Keratinocyte (primary cell): ENCODE data around the gene ANKRD30B.

Experiments used
- EZH2 ChIP-seq: IDR thresholded peaks from one replicate; pipeline ENCODE4 v1.6.1; 2012; ENCODE audit warnings: inconsistent platforms, mild to moderate bottlenecking, low read length, moderate library complexity
- TF ChIP-seq, protein P1 (sequence below), 3 experiments: IDR thresholded peaks in 1 of 3; conservative IDR thresholded peaks in 1 of 3; optimal IDR thresholded peaks in 1 of 3; 2 replicates in 2 of 3; 3 replicates in 1 of 3; pipeline versions ENCODE3 to v1.5.1; 2011; ENCODE audit warnings: low read length in 3 of 3, mild to moderate bottlenecking in 3 of 3, moderate library complexity in 2 of 3, control low read depth in 1 of 3, inconsistent platforms in 1 of 3; ENCODE audit not compliant: insufficient read depth in 2 of 3; ENCODE audit errors: extremely low read depth in 1 of 3

DNA sequence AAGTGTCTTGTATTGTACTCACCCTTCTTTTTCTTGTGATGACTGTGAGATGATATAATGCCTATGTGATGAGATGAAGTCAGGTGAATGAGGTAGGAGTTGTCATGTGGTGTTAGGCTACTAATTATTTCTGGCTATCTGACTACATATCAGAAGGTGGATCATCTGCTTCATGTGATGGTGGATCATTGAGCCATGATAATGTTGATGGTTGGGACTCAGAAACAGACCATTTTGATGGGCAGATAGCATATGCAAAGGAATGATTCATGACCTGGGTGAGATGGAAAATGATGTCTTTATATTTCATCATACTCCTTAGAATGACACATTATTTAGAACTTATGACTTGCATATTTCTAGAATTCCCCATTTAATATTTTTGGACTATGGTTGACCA is 19.5 kb downstream of the ANKRD30B start:
- TF ChIP-seq, protein P1, sequence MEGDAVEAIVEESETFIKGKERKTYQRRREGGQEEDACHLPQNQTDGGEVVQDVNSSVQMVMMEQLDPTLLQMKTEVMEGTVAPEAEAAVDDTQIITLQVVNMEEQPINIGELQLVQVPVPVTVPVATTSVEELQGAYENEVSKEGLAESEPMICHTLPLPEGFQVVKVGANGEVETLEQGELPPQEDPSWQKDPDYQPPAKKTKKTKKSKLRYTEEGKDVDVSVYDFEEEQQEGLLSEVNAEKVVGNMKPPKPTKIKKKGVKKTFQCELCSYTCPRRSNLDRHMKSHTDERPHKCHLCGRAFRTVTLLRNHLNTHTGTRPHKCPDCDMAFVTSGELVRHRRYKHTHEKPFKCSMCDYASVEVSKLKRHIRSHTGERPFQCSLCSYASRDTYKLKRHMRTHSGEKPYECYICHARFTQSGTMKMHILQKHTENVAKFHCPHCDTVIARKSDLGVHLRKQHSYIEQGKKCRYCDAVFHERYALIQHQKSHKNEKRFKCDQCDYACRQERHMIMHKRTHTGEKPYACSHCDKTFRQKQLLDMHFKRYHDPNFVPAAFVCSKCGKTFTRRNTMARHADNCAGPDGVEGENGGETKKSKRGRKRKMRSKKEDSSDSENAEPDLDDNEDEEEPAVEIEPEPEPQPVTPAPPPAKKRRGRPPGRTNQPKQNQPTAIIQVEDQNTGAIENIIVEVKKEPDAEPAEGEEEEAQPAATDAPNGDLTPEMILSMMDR (optimal IDR thresholded peaks at IDR 0.05 in 1 of 3, IDR thresholded peaks at IDR 0.05 in 1 of 3, conservative IDR thresholded peaks at IDR 0.05 in 1 of 3; ENCODE audit: extremely low read depth in 1 of 3, insufficient read depth in 2 of 3, low read length in 3 of 3) = no peak
- no peak for TF ChIP-seq EZH2
